Caco-2 (cell line): Measurements from ENCODE around the gene HSPA14. TPM values are rescaled to one million over a fixed set of nuclear protein-coding genes. Genes with fewer than 3 reads are reported as not detected.

Experiments
- BruUV-seq: library from RNA; stranded (reverse); fragments of 400-500 nt; replicated peaks from 2 replicates; lab custom pipeline; 2021; lab: Mats Ljungman, UMichigan
- CTCF ChIA-PET: fragments of 300-600 bp; sonication (Branson Sonifier 250); formaldehyde crosslinking; loops from one replicate; lab custom pipeline; 2022; ENCODE audit warnings: antibody characterized with exemption; lab: Charles Lee
- POLR2A ChIA-PET: fragments of 300-600 bp; sonication (Branson Sonifier 250); formaldehyde crosslinking; loops from one replicate; lab custom pipeline; 2022; ENCODE audit warnings: antibody characterized with exemption; lab: Charles Lee
- DNase-seq, 2 experiments: peaks; one replicate each; pipeline versions ENCODE4 v3.0.0 to v3.0.0-alpha.2; 2020 to 2022
- H3K27me3 ChIP-seq: replicated peaks from 2 replicates; pipeline ENCODE4 v1.6.0; 2011; ENCODE audit warnings: low read length; ENCODE audit not compliant: control insufficient read depth, insufficient read depth
- H3K36me3 ChIP-seq: 2 replicates; pipeline ENCODE4 v1.5.1; 2011; ENCODE audit warnings: low read length; ENCODE audit not compliant: control insufficient read depth, insufficient read depth
- H3K4me1 ChIP-seq: fragments of 250-450 bp; sonication (Bioruptor Pico); 2 replicates; pipeline ENCODE4 v1.5.1; 2020; ENCODE audit warnings: mild to moderate bottlenecking
- H3K4me3 ChIP-seq: 2 replicates; pipeline ENCODE4 v1.5.1; 2011; ENCODE audit warnings: low read depth, mild to moderate bottlenecking, control low read depth, low read length
- H3K9me3 ChIP-seq: fragments of 250-450 bp; sonication (Bioruptor Pico); 2 replicates; pipeline ENCODE4 v1.5.1; 2020; ENCODE audit warnings: mild to moderate bottlenecking, moderate library complexity
- H3K27ac Mint-ChIP-seq: one replicate; pipeline ENCODE4 v1.8.0; 2022; ENCODE audit warnings: mixed read lengths; ENCODE audit not compliant: unreplicated experiment
- H3K27me3 Mint-ChIP-seq: one replicate; pipeline ENCODE4 v1.8.0; 2022; ENCODE audit warnings: mixed read lengths; ENCODE audit not compliant: insufficient read depth, unreplicated experiment
- H3K36me3 Mint-ChIP-seq: one replicate; pipeline ENCODE4 v1.8.0; 2022; ENCODE audit warnings: mild to moderate bottlenecking, mixed read lengths; ENCODE audit not compliant: insufficient read depth, unreplicated experiment
- H3K4me1 Mint-ChIP-seq: one replicate; pipeline ENCODE4 v1.8.0; 2022; ENCODE audit warnings: low read depth, mixed read lengths; ENCODE audit not compliant: unreplicated experiment
- H3K4me3 Mint-ChIP-seq: one replicate; pipeline ENCODE4 v1.8.0; 2022; ENCODE audit warnings: mild to moderate bottlenecking, moderate library complexity, mixed read lengths; ENCODE audit not compliant: unreplicated experiment
- H3K9me3 Mint-ChIP-seq: one replicate; pipeline ENCODE4 v1.8.0; 2022; ENCODE audit warnings: mixed read lengths; ENCODE audit not compliant: unreplicated experiment
- intact Hi-C: fragments of 100-400 bp; cut with micrococcal nuclease; formaldehyde crosslinking; loops from one replicate; pipeline ENCODE4 v1.10.0; 2022; ENCODE audit not compliant: unreplicated experiment
- total RNA-seq: library from RNA; stranded (reverse); gene quantifications from 2 replicates; pipeline ENCODE4 v1.2.3, GENCODE V29; 2022
- TF ChIP-seq, protein P1 (sequence below), 2 experiments: fragments of 200-600 bp in 1 of 2; IDR thresholded peaks; 1 replicate in 1 of 2; 2 replicates in 1 of 2; pipeline versions ENCODE4 v1.5.1 to v1.8.0; 2011 to 2022; ENCODE audit warnings: antibody characterized with exemption in 1 of 2, control low read depth in 1 of 2, inconsistent platforms in 1 of 2, low read depth in 1 of 2, low read length in 1 of 2, mild to moderate bottlenecking in 1 of 2, moderate library complexity in 1 of 2; ENCODE audit not compliant: insufficient read depth in 1 of 2, severe bottlenecking in 1 of 2, unreplicated experiment in 1 of 2

HSPA14 gene
- total RNA-seq, 1 experiment from 2014 or later = 36.9 TPM

DNA sequence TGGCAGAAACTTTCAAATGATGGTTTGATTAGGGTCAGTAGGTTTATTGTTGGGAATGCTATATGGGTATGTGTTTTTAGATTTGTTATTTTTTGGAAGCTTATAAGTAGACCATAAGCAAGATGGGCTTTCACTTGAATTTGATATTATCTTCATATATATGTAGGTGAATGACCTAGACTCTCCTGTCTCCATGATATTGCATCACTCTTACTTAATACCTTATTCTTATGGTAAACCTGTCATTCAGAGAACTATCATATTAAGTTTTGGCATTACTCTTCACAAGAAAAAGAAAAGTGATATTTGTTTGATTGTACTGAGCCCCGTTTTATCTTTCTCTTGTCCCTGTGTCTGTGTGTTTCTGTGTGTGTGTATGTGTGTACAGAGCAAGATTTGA lies 17.3 kb downstream of the HSPA14 start:
- no peaks in the 10 kb centered on the region for H3K9me3 ChIP-seq
- POLR2A ChIA-PET = no interaction called here
- intact Hi-C loops = no loop called here
- CTCF ChIA-PET = no interaction called here
- no peak overlapping the region for H3K27ac Mint-ChIP-seq
- TF ChIP-seq, protein P1, sequence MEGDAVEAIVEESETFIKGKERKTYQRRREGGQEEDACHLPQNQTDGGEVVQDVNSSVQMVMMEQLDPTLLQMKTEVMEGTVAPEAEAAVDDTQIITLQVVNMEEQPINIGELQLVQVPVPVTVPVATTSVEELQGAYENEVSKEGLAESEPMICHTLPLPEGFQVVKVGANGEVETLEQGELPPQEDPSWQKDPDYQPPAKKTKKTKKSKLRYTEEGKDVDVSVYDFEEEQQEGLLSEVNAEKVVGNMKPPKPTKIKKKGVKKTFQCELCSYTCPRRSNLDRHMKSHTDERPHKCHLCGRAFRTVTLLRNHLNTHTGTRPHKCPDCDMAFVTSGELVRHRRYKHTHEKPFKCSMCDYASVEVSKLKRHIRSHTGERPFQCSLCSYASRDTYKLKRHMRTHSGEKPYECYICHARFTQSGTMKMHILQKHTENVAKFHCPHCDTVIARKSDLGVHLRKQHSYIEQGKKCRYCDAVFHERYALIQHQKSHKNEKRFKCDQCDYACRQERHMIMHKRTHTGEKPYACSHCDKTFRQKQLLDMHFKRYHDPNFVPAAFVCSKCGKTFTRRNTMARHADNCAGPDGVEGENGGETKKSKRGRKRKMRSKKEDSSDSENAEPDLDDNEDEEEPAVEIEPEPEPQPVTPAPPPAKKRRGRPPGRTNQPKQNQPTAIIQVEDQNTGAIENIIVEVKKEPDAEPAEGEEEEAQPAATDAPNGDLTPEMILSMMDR (IDR thresholded peaks at IDR 0.05; ENCODE audit: insufficient read depth in 1 of 2, low read depth in 1 of 2, low read length in 1 of 2, severe bottlenecking in 1 of 2, unreplicated experiment in 1 of 2) = no peak
- DNase-seq = no peak
- BruUV-seq = no TSS peak
- no peak overlapping the region for H3K4me3 Mint-ChIP-seq
- H3K4me3 ChIP-seq = no peak overlapping the region
- peaks cover 5% of the 10 kb centered on the region for H3K4me1 Mint-ChIP-seq
- no peaks in the 10 kb centered on the region for H3K9me3 Mint-ChIP-seq
- H3K27me3 Mint-ChIP-seq = no peaks in the 10 kb centered on the region
- H3K36me3 Mint-ChIP-seq = peaks cover 51% of the 10 kb centered on the region
- H3K36me3 ChIP-seq = peaks cover 1% of the 10 kb centered on the region; the same call in 1 of the 2 replicates
- 0 out of 2 replicates have a peak, but pooled peaks cover 4% of the 10 kb centered on the region for H3K4me1 ChIP-seq
- no peaks in the 10 kb centered on the region for H3K27me3 ChIP-seq

DNA sequence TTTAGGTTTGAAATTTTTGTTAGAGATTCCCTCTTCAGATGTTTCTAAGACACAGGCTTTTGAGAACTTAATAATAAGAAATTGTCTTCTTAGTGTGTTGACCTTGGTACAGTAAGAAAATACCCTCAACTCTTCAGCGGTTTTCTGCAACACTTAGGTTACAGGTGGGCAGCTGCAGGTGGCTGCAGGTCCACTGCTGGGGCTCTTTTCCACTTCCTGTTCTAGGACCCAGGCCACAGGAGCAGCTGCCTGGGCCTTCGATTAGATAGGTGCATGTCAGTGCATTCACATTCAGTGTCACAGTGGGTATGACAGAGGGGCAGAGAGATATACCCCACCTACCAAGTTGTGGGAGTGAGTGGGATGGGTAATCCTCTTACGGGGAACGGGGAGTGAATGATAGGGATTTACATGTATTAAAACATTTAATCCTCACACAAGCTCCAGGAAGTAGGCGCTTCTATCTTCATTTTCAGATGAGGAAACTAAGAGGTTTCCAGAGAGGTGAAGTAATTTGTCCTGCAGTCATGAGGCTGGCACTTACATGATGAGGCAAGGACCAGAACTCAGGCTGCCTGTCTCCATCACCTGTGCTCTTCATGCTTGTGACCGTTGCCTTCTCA lies 20.3 kb downstream of the HSPA14 start:
- TF ChIP-seq, protein P1 (IDR thresholded peaks at IDR 0.05; ENCODE audit: insufficient read depth in 1 of 2, low read depth in 1 of 2, low read length in 1 of 2, severe bottlenecking in 1 of 2, unreplicated experiment in 1 of 2) = no peak
- Mint-ChIP-seq H3K4me3 (no peak overlapping the region), H3K27ac (no peak overlapping the region), H3K36me3 (peaks cover 41% of the 10 kb centered on the region), H3K27me3 (no peaks in the 10 kb centered on the region), H3K9me3 (no peaks in the 10 kb centered on the region), H3K4me1 (peaks cover 12% of the 10 kb centered on the region)
- Histone ChIP-seq H3K4me3 (no peak overlapping the region), H3K9me3 (no peaks in the 10 kb centered on the region), H3K4me1 (0 out of 2 replicates have a peak, but pooled peaks cover 4% of the 10 kb centered on the region), H3K27me3 (no peaks in the 10 kb centered on the region), H3K36me3 (peaks cover 1% of the 10 kb centered on the region; the same call in 1 of the 2 replicates)
- ChIA-PET POLR2A (no interaction called here), CTCF (no interaction called here)
- BruUV-seq = no TSS peak
- intact Hi-C loops = no loop called here
- DNase-seq = no peak

DNA sequence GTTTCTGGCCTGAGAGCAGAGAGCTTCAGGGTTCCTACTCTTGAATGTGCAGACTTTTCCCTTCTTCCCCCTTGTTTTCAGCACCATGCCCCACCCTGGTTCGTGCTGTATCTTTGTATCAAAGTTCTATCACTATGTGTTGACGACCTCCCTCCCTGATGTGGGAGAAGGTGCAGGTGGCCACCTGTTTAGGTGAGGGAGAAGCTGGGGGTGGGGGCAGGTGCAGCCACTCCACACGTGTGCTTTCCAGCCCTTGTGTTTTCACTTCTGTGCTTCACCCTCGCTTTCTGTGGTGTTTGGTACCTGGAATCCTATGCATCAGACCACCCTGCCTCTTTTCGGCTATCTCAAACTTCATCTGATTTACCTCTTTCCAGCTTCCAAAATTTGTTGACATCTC lies 20.9 kb downstream of the HSPA14 start:
- Histone ChIP-seq H3K4me1 (0 out of 2 replicates have a peak, but pooled peaks cover 4% of the 10 kb centered on the region), H3K9me3 (no peaks in the 10 kb centered on the region), H3K27me3 (no peaks in the 10 kb centered on the region), H3K36me3 (peaks cover 1% of the 10 kb centered on the region; the same call in 1 of the 2 replicates), H3K4me3 (no peak overlapping the region)
- ChIA-PET POLR2A (interaction anchor here (2.5 kb wide), 1 partner anchor 19 kb away, joined by 12 read pairs; the partner anchor contains the start of gene SUV39H2), CTCF (interaction anchor here (0.9 kb wide), 1 partner anchor 322 kb away, joined by 4 read pairs; no protein-coding TSS in a partner anchor)
- Mint-ChIP-seq H3K4me3 (no peak overlapping the region), H3K9me3 (no peaks in the 10 kb centered on the region), H3K27ac (no peak overlapping the region), H3K27me3 (no peaks in the 10 kb centered on the region), H3K4me1 (peaks cover 12% of the 10 kb centered on the region), H3K36me3 (peaks cover 35% of the 10 kb centered on the region)
- BruUV-seq = no TSS peak
- no peak for DNase-seq
- intact Hi-C loops = no loop called here
- TF ChIP-seq, protein P1 (IDR thresholded peaks at IDR 0.05; ENCODE audit: insufficient read depth in 1 of 2, low read depth in 1 of 2, low read length in 1 of 2, severe bottlenecking in 1 of 2, unreplicated experiment in 1 of 2) = no peak
